ENCODE results near the gene SEC14L1. TPM values are rescaled to one million over a fixed set of nuclear protein-coding genes. Genes with fewer than 3 reads are reported as not detected.
"Not testable (repeated sequence)": the region's sequence is repeated elsewhere in the genome, so short reads cannot be mapped to it uniquely, and the experiment has no call there.

The SEC14L1 gene
- total RNA-seq, 1 experiment from 2014 or later: 41.7 TPM

- not testable (repeated sequence) for H3K9me3 ChIP-seq, H3K4me3 ChIP-seq, H3K27me3 ChIP-seq, H3K36me3 ChIP-seq, DNase-seq
Observed at GRCh38 chr17:77111165-77111933, 29.4 kb upstream of the SEC14L1 start.

DNA sequence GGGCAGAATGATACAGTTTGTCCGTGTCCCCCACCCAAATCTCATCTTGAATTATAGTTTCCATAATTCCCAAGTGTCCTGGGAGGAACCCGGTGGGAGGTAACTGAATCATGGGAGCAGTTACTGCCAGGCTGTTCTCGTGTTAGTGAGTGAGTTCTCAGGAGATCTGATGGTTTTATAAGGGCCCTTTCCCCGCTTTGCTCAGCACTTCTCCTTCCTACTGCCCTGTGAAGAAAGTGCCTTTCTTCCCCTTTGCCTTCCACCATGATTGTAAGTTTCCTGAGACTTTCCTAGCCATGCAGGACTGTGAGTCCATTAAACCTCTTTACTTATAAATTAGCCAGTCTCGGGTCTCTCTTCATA lies 28.9 kb upstream of the SEC14L1 start:
- no peak overlapping the region for H3K4me3 ChIP-seq
- H3K9me3 ChIP-seq: no peaks in the 10 kb centered on the region
- peaks cover 4% of the 10 kb centered on the region for H3K36me3 ChIP-seq
- H3K27me3 ChIP-seq: no peaks in the 10 kb centered on the region
- no peak for DNase-seq

DNA sequence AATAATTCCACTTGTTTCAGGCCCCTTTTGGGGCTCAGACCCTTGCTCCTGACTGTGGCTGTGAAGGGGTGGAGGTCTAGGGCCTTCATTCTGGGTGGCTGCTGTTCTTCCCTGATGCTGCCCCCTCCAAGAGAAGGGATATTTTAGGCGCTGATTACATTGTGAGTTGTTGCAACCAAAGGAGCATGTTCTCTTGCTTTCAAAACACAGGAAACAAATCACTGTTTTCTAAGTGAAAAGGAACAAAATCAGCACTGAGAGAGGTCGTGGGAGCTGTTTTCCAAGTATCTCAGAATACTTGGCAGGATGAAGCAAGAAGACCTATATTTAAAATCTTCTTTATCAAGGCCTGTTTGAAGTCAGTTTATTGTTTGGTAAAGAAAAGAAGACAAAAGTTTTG lies 25.3 kb upstream of the SEC14L1 start:
- DNase-seq: no peak
- Histone ChIP-seq H3K9me3 (no peaks in the 10 kb centered on the region), H3K4me3 (no peak overlapping the region), H3K36me3 (no peaks in the 10 kb centered on the region; the same call in none of the 2 replicates), H3K27me3 (no peaks in the 10 kb centered on the region)

DNA sequence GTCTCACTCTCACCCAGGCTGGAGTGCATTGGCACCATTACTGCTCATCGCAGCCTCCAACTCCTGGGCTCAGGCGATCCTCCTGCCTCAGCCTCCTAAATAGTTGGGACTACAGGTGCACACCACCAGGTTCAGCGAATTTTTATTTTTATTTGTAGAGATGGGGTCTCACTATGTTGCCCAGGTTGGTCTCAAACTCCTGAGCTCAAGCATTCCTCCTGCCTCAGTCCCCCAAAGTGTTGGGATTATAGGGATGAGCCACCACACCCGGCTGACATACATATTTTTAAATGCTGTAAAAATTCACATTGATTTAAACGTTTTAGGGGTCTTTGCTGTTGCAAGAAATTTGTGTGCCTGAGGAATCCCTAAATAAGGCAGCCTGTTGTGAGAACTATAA lies 24.8 kb upstream of the SEC14L1 start:
- H3K27me3 ChIP-seq: no peaks in the 10 kb centered on the region
- no peaks in the 10 kb centered on the region; the same call in none of the 2 replicates for H3K36me3 ChIP-seq
- no peak for DNase-seq
- no peak overlapping the region for H3K4me3 ChIP-seq
- H3K9me3 ChIP-seq: no peaks in the 10 kb centered on the region

- Histone ChIP-seq H3K36me3 (no peaks in the 10 kb centered on the region; the same call in none of the 2 replicates), H3K9me3 (no peaks in the 10 kb centered on the region), H3K4me3 (no peak overlapping the region), H3K27me3 (no peaks in the 10 kb centered on the region)
- DNase-seq: no peak
Observed at GRCh38 chr17:77116371-77116860, 24.4 kb upstream of the SEC14L1 start.

DNA sequence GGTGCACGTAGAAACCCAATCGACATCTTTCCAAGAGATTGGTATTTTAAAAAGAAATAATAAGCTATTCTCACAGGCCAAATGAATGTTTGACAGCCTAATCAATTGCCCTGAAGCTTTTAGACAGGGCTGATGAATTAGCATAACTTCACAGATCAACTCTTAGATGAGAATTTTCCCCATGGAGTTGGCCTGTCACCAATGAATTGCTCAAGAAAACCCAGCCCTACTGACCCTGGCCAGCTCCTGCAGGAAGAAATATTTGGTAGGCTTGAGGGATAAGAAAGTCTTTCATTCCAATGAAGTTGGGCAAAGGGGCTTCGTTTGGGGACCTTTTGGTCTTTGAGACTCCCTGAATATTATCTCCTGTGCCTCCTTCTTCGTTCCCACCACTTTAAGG lies 23.4 kb upstream of the SEC14L1 start:
- Histone ChIP-seq H3K9me3 (no peaks in the 10 kb centered on the region), H3K36me3 (no peaks in the 10 kb centered on the region; the same call in none of the 2 replicates), H3K4me3 (no peak overlapping the region), H3K27me3 (no peaks in the 10 kb centered on the region)
- no peak for DNase-seq

DNA sequence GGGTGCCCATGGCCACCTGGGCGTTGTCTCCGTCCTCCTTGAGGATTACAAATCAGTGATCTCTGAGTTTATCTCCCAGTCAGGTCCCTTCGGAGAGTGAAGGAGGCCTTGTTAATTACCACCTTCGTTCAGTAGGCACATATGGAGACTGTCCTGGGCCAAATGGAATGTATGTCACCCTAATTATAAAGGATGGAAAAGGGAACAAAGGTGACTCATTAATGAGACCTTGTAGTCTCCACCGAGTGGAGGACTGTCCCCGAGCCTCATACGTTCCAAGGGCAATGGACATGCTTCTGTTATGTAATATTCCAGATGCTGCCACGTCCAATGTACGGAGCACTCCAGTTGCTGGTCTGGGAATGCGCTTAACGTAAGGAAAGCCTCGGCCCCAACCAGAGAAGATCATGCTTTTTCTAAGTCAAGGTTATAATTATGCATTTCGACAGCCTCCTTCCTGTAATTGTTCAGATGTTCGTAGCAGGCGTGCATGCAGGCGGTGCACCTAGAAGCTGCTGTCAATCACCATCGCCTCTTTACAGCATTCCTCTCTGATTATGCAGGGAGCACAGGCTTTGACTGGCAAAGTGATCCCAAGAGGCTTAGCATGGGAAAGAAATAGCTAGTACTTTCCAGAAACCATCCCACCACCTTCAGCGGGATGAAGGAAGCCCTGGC lies 22.4 kb upstream of the SEC14L1 start:
- DNase-seq: no peak
- Histone ChIP-seq H3K9me3 (no peaks in the 10 kb centered on the region), H3K27me3 (no peaks in the 10 kb centered on the region), H3K4me3 (no peak overlapping the region), H3K36me3 (no peaks in the 10 kb centered on the region; the same call in none of the 2 replicates)

DNA sequence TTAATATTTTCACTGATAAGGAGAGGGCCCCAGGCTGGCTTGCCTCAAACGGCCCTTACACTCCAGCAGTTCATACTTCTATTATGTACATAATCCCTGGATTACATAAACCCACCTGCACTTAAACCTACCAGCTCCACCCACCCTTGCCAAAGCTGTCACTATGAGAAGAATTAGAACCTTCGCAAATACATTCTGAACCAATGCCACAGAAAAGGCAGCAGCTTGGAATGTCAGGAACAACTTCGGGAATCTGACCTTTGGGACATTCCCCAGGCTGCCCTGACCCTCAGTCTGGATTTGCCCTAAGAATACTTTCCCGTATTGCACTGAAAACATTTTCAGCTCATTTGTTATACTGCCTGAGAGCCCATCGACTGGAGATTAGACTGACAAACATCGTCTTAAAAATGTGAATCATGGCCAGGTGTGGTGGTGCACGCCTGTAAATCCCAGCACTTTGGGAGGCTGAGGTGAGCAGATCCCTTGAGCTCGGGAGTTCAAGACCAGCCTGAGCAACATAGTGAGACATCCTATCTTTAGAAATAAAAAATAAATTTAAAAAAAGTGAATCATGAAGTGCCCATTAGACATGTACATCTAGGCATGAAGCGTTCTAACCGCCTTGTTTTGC lies 21.0 kb upstream of the SEC14L1 start:
- Histone ChIP-seq H3K4me3 (no peak overlapping the region), H3K27me3 (no peaks in the 10 kb centered on the region), H3K9me3 (no peaks in the 10 kb centered on the region), H3K36me3 (no peaks in the 10 kb centered on the region; the same call in 1 of the 2 replicates)
- no peak for DNase-seq

- no peaks in the 10 kb centered on the region; the same call in 1 of the 2 replicates for H3K36me3 ChIP-seq
- peak; percentile 92 for DNase-seq
Observed at GRCh38 chr17:77120868-77121267, 19.9 kb upstream of the SEC14L1 start.

DNA sequence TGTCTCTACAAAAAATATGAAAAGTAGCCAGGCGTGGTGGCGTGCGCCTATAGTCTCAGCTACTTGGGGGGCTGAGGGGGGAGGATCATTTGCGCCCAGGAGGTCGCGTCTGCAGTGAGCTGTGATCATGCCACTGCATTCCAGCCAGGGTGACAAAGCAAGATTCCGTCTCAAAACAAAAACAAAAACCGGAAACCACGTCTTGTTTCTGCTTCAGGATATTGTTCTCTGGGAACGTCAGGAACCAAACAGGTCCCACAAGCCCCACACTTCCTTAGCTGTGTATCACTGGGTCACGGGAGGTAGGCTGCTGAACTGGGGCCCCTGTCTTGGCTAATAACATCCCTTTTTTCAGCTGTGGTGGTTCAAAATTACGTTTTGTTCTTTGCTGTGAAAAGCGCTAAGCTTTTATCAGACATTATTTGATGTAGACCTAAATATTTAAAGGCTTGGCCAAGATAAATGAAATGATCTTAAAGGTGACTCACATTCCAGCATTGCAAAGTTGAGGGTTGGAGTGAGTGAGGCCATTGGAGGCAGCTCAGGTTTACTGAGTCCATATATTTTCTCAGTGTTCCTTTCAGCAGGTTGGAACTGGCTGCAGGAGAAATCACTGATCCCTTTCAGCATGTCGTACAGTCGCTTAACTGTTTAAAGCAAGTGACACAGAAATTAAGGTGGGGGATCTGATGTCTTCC lies 16.4 kb upstream of the SEC14L1 start:
- Histone ChIP-seq H3K4me3 (no peak overlapping the region), H3K36me3 (no peaks in the 10 kb centered on the region), H3K27me3 (no peaks in the 10 kb centered on the region), H3K9me3 (no peaks in the 10 kb centered on the region)
- DNase-seq: peak; percentile 54

More at GRCh38 chr17:77120868-77121267, 19.9 kb upstream of the SEC14L1 start:
- H3K4me3 ChIP-seq: no peak overlapping the region
- H3K27me3 ChIP-seq: no peaks in the 10 kb centered on the region
- no peaks in the 10 kb centered on the region for H3K9me3 ChIP-seq

- Histone ChIP-seq H3K36me3 (no peaks in the 10 kb centered on the region), H3K27me3 (no peaks in the 10 kb centered on the region), H3K9me3 (no peaks in the 10 kb centered on the region), H3K4me3 (no peak overlapping the region)
- peak; percentile 84 for DNase-seq
Observed at GRCh38 chr17:77125432-77125901, 15.3 kb upstream of the SEC14L1 start.

DNA sequence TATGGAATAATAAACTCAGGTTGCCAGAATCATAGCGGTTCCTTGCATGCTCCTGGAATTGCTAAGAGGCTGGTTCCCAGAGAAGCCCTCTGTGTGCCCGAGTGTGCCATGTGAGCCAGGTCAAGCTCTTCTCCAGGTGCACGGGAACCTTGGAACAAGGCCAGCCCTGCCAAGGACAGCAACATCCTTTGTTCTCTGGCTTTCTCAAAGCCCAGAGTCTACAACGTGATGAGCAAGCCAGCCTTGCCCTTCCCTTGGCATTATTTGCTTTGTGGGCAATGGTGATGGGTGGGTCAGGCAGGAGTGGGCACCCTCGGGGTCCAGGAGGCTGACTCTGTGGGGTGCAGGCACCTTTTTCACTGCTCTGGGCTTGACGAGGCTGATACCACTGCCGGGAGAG lies 14.2 kb upstream of the SEC14L1 start:
- Histone ChIP-seq H3K36me3 (no peaks in the 10 kb centered on the region), H3K27me3 (no peaks in the 10 kb centered on the region), H3K9me3 (0 out of 2 replicates have a peak, but pooled peaks cover under 1% of the 10 kb centered on the region), H3K4me3 (no peak overlapping the region)
- no peak for DNase-seq

DNA sequence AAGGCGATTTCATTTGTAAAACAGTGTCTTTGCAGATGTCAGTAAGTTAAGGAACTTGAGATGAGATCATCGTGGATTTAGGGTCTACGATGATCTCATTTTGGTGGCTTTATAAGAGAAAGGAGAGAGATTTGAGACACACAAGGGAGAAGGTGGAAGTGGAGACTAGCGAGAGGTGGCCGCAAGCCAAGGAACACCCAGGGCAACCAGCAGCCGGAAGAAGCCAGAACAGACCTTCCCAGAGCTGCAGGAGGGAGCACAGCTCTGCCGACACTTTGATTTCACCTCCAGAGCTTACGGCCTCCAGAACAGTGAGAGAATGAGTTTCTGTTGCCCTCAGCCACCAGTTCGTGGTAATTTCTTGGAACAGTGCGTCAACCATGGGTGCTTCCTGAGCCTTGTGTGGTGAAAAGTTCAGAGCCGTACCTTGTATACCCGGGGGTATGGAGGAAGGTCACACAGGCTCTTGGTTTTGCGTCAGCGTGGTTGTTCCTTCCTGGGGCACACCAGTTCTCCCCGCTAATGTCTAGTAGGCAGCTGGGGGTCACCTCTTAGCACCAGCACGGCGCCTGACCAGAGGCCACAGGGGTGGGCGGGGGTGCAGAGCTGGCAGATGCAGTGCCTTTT lies 12.9 kb upstream of the SEC14L1 start:
- peak; percentile 71 for DNase-seq
- H3K9me3 ChIP-seq: 0 out of 2 replicates have a peak, but pooled peaks cover 2% of the 10 kb centered on the region
- no peak overlapping the region for H3K4me3 ChIP-seq
- H3K27me3 ChIP-seq: no peaks in the 10 kb centered on the region
- no peaks in the 10 kb centered on the region for H3K36me3 ChIP-seq

DNA sequence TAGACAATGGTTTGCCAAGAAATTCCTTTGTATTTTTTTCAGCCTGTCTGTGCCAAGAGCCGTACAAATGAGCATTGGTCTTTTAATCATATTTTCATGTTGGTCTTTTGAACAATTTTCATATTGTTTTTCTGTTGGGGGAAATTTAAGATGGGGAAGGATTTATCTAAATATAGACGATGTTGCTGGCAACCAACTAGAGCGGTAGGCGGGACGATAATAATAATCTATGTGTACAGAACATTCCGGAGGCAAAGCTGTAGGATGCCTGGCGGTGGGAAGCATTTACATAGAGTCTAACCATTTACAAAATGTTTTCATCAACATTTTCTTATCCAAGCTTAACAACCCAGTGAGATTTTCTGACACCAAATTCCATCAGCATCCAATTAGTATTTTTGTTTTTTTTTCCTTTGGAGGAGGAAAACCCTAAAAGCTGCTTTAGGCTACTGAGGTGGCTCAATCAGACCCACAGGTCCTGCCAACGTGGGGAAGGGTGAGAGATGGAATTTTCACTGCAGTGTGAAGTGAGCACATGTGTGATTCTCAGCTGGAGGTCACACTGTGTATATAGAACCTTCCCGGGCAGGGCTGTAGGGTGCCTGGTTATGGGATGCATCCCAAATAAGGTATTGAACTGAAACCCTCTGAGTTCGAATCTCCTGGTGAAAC lies 11.7 kb upstream of the SEC14L1 start:
- peak; percentile 23 for DNase-seq
- Histone ChIP-seq H3K36me3 (no peaks in the 10 kb centered on the region), H3K27me3 (no peaks in the 10 kb centered on the region), H3K4me3 (no peak overlapping the region), H3K9me3 (0 out of 2 replicates have a peak, but pooled peaks cover 2% of the 10 kb centered on the region)

DNA sequence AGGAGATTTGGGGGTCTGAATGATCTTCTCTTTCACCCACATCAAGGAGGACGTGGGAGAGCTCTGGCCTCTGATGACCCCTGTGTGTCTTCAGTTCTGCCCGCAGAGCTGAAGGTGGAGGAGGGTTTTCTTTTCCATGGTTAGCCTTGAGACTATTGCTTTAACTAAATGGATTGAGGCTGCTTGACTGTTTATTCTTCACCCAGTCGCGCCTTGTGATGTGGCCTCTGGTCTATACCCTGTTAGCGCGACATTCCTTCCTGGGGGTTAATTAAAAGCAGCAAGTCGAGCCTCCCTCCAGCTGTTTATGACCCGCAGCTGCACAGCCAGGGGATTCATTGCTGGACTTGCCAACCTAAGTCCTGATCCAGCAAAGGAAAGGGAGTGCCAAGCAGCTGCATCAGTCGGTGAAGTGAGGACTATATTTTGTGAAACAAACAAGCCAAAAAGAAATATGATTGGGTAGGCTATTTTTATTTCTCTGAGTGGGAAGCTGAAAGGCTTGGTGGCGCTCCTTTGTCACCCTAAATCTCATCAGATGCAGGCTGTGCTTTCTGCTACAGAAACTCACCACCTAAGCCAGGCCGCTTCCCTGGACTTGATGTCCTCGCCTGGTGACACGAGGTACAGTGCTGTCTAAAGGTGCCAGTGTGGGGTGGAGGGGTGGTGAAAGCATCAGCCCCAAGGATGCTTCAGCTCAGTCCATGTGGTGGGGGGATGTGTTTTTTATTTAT lies 11.0 kb upstream of the SEC14L1 start:
- peak; percentile 73 for DNase-seq
- H3K9me3 ChIP-seq: 0 out of 2 replicates have a peak, but pooled peaks cover 2% of the 10 kb centered on the region
- H3K36me3 ChIP-seq: no peaks in the 10 kb centered on the region

More for the DNA sequence above, 11.0 kb upstream of the SEC14L1 start:
- H3K27me3 ChIP-seq: no peaks in the 10 kb centered on the region
- no peak overlapping the region for H3K4me3 ChIP-seq
